ENCODE measurements around the gene SFXN4.

DNA sequence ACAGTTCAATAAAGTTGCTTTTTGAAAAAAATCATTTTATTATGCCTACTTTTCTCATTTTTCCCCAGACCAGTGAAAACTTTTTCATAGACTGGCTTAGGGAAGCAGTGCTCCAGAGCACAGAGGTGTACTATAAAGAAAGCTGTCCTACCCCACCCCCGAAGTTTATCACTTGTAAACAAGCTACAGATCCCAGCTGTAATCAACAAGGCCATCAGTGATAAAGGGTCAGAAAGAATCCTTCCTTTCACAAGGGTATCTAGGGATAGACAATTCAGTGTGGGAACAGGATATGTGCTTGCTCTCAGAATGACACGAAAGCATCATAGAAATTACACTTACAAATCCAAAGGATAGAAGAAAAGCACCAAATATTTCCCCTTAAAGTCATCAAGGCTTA is 8.6 kb upstream of the SFXN4 start:
- TF ChIP-seq, protein P1, sequence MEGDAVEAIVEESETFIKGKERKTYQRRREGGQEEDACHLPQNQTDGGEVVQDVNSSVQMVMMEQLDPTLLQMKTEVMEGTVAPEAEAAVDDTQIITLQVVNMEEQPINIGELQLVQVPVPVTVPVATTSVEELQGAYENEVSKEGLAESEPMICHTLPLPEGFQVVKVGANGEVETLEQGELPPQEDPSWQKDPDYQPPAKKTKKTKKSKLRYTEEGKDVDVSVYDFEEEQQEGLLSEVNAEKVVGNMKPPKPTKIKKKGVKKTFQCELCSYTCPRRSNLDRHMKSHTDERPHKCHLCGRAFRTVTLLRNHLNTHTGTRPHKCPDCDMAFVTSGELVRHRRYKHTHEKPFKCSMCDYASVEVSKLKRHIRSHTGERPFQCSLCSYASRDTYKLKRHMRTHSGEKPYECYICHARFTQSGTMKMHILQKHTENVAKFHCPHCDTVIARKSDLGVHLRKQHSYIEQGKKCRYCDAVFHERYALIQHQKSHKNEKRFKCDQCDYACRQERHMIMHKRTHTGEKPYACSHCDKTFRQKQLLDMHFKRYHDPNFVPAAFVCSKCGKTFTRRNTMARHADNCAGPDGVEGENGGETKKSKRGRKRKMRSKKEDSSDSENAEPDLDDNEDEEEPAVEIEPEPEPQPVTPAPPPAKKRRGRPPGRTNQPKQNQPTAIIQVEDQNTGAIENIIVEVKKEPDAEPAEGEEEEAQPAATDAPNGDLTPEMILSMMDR (IDR thresholded peaks at IDR 0.05; ENCODE audit: low read depth, low read length, missing input control): no peak
- TF ChIP-seq, protein P2, sequence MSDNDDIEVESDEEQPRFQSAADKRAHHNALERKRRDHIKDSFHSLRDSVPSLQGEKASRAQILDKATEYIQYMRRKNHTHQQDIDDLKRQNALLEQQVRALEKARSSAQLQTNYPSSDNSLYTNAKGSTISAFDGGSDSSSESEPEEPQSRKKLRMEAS (IDR thresholded peaks at IDR 0.05): no peak
- TF ChIP-seq RAD21 (IDR thresholded peaks at IDR 0.05) (no peak), GABPA (IDR thresholded peaks at IDR 0.05 in 1 of 2, conservative IDR thresholded peaks at IDR 0.05 in 1 of 2) (no peak), EGR1 (IDR thresholded peaks at IDR 0.05; ENCODE audit: low read depth in 2 of 2) (no peak), YY1 (IDR thresholded peaks at IDR 0.05) (no peak), TAF1 (conservative IDR thresholded peaks at IDR 0.05) (no peak), SP1 (IDR thresholded peaks at IDR 0.05) (no peak)
- TF ChIP-seq, protein P3, sequence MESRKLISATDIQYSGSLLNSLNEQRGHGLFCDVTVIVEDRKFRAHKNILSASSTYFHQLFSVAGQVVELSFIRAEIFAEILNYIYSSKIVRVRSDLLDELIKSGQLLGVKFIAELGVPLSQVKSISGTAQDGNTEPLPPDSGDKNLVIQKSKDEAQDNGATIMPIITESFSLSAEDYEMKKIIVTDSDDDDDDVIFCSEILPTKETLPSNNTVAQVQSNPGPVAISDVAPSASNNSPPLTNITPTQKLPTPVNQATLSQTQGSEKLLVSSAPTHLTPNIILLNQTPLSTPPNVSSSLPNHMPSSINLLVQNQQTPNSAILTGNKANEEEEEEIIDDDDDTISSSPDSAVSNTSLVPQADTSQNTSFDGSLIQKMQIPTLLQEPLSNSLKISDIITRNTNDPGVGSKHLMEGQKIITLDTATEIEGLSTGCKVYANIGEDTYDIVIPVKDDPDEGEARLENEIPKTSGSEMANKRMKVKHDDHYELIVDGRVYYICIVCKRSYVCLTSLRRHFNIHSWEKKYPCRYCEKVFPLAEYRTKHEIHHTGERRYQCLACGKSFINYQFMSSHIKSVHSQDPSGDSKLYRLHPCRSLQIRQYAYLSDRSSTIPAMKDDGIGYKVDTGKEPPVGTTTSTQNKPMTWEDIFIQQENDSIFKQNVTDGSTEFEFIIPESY (IDR thresholded peaks at IDR 0.05): no peak
- TF ChIP-seq, protein P4, sequence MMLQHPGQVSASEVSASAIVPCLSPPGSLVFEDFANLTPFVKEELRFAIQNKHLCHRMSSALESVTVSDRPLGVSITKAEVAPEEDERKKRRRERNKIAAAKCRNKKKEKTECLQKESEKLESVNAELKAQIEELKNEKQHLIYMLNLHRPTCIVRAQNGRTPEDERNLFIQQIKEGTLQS (IDR thresholded peaks at IDR 0.05): no peak
